ENCODE measurements around the gene FAM20A.

DNA sequence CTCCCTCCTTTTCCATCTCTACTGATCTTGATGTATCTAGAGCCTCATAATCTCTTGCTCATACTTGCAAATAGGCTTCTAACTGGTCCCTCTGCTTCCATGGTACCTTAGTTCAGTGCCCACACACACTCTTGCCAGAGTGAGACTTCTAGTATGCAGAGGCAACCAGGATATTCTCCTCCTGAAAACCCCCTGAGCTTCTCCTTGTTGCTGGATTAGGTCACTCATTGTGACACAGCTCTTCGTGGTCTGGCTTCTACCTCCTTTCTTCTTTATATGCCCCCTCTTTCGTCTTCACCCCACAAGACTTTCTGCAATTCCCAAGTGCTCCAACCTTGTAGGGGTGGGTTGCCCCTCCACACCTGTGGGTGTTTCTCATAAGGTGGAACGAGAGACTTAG, 2.5 kb upstream of the FAM20A start:
- TF ChIP-seq, protein P1, sequence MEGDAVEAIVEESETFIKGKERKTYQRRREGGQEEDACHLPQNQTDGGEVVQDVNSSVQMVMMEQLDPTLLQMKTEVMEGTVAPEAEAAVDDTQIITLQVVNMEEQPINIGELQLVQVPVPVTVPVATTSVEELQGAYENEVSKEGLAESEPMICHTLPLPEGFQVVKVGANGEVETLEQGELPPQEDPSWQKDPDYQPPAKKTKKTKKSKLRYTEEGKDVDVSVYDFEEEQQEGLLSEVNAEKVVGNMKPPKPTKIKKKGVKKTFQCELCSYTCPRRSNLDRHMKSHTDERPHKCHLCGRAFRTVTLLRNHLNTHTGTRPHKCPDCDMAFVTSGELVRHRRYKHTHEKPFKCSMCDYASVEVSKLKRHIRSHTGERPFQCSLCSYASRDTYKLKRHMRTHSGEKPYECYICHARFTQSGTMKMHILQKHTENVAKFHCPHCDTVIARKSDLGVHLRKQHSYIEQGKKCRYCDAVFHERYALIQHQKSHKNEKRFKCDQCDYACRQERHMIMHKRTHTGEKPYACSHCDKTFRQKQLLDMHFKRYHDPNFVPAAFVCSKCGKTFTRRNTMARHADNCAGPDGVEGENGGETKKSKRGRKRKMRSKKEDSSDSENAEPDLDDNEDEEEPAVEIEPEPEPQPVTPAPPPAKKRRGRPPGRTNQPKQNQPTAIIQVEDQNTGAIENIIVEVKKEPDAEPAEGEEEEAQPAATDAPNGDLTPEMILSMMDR (tag by site-specific recombination; IDR thresholded peaks at IDR 0.05), result no peak
- TF ChIP-seq TCF7L2 (IDR thresholded peaks at IDR 0.05; ENCODE audit: borderline replicate concordance, low read depth, low read length) (no peak), ZBTB7A (tag by site-specific recombination; IDR thresholded peaks at IDR 0.05; ENCODE audit: low read depth) (no peak), ZFP3 (tag by site-specific recombination; IDR thresholded peaks at IDR 0.05; ENCODE audit: low read depth) (no peak), ZNF777 (tag by site-specific recombination; IDR thresholded peaks at IDR 0.05; ENCODE audit: borderline replicate concordance) (no peak), GLI2 (tag by site-specific recombination; IDR thresholded peaks at IDR 0.05; ENCODE audit: borderline replicate concordance, low read depth) (no peak)
- TF ChIP-seq, protein P2, sequence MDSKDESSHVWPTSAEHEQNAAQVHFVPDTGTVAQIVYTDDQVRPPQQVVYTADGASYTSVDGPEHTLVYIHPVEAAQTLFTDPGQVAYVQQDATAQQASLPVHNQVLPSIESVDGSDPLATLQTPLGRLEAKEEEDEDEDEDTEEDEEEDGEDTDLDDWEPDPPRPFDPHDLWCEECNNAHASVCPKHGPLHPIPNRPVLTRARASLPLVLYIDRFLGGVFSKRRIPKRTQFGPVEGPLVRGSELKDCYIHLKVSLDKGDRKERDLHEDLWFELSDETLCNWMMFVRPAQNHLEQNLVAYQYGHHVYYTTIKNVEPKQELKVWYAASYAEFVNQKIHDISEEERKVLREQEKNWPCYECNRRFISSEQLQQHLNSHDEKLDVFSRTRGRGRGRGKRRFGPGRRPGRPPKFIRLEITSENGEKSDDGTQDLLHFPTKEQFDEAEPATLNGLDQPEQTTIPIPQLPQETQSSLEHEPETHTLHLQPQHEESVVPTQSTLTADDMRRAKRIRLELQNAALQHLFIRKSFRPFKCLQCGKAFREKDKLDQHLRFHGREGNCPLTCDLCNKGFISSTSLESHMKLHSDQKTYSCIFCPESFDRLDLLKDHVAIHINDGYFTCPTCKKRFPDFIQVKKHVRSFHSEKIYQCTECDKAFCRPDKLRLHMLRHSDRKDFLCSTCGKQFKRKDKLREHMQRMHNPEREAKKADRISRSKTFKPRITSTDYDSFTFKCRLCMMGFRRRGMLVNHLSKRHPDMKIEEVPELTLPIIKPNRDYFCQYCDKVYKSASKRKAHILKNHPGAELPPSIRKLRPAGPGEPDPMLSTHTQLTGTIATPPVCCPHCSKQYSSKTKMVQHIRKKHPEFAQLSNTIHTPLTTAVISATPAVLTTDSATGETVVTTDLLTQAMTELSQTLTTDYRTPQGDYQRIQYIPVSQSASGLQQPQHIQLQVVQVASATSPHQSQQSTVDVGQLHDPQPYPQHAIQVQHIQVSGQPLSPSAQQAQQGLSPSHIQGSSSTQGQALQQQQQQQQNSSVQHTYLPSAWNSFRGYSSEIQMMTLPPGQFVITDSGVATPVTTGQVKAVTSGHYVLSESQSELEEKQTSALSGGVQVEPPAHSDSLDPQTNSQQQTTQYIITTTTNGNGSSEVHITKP (tag by site-specific recombination; IDR thresholded peaks at IDR 0.05), result no peak
- TF ChIP-seq, protein P3, sequence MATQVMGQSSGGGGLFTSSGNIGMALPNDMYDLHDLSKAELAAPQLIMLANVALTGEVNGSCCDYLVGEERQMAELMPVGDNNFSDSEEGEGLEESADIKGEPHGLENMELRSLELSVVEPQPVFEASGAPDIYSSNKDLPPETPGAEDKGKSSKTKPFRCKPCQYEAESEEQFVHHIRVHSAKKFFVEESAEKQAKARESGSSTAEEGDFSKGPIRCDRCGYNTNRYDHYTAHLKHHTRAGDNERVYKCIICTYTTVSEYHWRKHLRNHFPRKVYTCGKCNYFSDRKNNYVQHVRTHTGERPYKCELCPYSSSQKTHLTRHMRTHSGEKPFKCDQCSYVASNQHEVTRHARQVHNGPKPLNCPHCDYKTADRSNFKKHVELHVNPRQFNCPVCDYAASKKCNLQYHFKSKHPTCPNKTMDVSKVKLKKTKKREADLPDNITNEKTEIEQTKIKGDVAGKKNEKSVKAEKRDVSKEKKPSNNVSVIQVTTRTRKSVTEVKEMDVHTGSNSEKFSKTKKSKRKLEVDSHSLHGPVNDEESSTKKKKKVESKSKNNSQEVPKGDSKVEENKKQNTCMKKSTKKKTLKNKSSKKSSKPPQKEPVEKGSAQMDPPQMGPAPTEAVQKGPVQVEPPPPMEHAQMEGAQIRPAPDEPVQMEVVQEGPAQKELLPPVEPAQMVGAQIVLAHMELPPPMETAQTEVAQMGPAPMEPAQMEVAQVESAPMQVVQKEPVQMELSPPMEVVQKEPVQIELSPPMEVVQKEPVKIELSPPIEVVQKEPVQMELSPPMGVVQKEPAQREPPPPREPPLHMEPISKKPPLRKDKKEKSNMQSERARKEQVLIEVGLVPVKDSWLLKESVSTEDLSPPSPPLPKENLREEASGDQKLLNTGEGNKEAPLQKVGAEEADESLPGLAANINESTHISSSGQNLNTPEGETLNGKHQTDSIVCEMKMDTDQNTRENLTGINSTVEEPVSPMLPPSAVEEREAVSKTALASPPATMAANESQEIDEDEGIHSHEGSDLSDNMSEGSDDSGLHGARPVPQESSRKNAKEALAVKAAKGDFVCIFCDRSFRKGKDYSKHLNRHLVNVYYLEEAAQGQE (tag by site-specific recombination; IDR thresholded peaks at IDR 0.05), result no peak

Data from HEK293 (cell line).